GM19023 (cell line): ENCODE results near the gene WNT16.

Experiments used
- ATAC-seq: cut with Tn5 transposase; IDR thresholded peaks from one replicate; pipeline ENCODE4 v1.9.1; 2021; ENCODE audit warnings: mild to moderate bottlenecking, moderate library complexity; ENCODE audit not compliant: unreplicated experiment

The WNT16 gene

DNA sequence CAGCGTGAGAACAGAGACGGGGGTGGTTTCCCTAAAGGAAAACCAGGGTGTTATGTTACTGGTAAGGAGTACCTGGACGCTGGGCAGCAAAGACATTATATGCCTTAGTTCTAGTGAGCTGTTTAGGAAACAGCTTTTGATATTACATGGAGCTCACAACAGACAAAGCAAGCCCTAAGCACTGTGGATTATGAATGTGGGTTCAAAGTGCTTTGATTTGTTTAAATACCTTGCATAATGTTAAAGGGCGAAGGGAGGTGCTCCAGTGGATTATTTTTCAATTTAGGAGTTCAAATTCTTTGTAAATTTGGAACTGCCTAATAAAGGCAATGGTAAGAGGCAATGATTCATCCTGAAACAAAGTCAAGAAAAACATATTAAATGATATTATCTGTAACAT is 13.8 kb downstream of the WNT16 start:
- ATAC-seq, result no peak

DNA sequence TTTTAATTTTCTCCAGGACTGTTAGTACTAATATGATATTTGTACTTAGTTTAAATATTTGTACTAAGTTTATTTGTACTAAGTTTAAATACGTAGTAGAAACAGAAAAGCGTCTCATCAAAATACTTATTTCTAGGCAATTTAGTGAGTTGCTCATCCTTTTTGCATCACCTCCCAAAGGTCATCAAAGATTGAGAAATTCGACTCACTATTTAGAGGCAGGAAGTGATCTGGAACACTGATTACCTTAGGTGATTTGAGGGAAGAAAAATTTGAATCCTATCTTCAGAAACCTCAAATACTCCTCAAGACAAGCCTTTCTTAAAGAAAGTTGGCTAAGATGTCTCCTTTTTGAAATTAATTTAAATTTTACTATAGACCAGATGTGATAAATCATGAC is 14.5 kb downstream of the WNT16 start:
- ATAC-seq, result no peak

DNA sequence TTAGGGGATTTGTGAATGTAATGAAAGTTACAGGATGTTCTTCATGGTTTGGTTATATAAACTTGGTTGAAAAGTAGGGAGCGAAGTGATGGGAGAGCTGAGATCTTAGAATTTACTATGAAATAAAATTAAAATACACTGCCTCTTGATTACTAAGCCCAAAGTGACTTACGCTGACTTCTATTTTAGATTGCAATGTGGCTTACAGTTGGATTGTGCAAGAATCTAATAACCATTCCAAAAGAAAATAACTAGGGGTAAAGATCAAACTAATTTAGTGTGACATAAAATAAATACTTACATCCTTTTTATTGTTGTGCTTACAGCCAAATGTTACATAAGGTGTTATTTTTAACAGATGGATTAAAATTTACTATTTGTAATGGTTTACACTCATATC is 15.3 kb downstream of the WNT16 start:
- no peak for ATAC-seq

DNA sequence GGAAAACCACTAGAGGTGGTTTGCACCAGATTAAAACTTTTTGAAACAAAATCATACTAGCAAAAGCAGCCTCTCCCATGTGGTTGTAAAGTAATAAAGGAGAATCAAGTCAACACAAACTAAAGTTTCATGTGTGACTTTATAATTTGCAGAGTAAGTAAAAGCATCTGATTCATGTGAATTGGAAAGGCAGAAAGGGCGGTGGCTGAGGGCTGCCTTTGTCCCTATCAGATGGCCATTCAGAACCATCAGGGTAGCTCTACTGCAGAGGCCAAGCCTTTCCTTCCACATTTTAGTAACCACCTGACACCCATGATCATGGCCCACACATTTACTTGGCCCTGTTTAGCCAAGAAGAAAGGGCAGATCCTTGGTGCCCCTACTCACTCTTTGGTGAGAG is 15.7 kb downstream of the WNT16 start:
- ATAC-seq, result no peak

DNA sequence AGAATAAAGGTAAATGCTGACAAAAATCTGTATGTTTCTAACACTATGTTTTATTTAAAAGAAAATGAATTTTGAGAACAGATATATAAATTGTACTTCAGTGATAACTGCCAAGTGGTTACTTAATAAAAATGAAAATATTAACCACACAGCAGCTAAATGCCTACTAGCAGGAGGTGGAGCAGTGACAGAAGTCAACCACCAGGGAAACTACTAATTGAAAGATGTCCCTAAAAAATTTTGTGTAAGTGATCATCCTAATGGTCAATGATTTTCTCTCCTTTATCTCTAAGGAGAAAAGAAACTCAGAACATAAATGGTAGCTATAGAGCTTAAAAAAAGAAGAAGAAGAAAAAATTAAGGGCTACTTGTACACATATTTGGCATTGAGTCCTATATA is 22.9 kb downstream of the WNT16 start:
- no peak for ATAC-seq

DNA sequence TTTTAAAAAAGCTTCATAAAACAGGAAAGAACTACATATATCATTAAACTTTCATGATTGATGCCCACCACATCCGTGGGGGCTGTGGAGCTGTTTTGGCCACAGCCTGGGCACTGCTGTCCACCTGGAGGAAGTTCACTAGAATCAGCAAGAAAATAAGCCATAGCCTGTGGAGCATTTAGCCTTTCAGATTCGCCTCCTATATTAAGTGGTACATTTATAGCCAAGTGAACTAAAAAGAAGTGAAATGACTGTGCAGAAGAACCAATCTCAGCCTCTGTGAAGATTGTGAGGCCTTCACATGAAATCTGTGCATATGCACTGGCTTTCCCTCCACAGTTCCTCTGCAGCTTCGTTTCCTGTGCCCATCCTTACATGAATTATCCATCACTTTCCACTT is 23.5 kb downstream of the WNT16 start:
- no peak for ATAC-seq

DNA sequence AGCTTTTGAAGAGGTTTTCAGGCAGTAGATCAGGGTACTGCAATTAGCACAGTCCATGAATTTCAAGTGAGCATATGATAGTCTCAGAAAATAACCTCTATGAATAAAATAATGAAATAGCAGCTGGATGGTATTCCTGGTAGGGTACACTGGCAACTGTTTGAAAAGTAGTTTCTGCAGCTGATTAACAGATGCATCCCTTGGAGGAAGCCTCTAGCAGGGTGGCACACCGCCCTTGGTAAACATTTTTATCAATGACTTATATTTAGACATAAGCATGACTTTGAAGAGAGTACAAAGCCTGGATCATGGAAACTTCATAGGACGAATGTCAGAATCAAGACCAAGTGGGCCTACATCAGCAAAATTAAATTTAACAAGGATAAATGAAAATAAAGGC is 26.8 kb downstream of the WNT16 start:
- no peak for ATAC-seq

DNA sequence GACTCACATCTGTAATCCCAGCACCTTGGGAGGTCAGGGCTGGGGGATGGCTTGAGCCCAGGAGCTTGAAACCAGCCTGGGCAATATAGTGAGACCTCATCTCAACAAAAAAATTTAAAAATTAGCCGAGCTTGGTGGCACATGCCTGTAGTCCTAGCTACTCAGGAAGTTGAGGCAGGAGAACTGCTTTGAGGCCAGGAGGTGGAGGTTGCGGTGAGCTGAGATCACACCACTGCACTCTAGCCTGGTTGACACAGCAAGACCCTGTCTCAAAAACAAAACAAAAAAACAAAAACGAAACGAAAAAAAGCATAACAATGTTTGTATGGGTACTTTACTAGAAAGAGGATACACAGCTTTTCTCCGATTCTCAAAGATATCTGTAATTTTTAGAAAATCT is 31.8 kb downstream of the WNT16 start:
- no peak for ATAC-seq

DNA sequence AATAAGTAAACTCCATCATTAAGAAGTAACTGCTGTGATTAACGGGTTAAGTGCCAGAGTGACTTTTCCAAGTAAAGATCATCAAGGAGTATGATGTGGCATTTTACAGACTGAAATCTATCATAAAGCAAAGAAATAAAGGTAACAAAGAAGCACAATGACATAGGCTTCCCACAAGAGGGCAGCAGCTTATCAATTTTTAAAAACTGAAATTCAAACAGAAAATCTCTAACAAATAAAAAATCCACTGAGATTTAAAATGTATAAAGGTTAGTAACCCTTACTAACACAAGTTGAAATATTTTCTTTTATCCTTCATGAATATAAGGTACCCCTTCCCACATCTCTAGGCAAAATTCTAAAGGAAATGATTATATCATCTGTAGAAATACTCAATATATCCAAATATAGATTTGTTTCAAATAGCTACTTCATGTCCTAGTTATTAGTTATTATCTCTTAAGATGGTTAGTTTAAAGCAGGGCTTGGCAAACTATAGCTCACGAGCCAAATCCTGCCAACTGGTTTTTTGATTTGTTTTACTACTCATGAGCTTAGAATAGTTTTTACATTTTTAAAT is 38.1 kb downstream of the WNT16 start:
- ATAC-seq, result no peak

DNA sequence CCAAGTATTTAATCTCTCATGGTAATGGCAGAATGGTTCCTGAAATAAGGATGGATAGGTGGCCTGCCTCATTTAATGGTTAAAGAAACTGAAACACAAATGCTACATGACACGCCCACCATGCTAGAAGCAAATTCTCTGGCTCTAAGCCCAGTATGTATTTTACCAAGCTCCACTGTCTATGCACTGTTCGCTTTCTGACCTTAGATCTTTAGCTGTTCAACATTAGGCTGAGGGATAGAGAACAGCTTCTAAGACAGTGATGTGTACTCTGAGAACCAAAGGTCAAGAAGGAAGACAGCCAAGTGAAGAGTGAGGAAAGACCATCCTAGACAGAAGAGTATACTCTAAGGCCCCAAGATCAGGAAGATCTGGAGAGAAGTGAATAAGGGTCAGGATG is 40.7 kb downstream of the WNT16 start:
- ATAC-seq, result peak; percentile 48

DNA sequence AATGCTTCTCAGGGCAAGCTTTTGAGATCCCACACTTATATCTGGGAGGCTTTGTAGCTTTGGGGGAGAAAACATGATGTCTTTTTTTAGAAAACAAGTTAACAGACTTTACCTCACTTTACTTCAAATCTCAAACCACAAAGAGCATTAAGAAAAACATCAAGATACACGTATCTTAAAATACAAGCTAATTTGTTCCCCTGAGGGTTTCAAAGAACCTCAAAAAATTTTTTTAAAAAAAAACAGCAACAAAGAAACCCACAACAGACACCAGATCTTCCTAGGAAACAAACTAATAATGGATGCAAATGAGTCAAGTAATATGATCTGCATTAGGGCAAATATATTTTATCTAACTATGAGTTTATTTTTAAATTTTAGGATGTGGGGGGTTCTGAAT is 42.6 kb downstream of the WNT16 start:
- ATAC-seq, result no peak

DNA sequence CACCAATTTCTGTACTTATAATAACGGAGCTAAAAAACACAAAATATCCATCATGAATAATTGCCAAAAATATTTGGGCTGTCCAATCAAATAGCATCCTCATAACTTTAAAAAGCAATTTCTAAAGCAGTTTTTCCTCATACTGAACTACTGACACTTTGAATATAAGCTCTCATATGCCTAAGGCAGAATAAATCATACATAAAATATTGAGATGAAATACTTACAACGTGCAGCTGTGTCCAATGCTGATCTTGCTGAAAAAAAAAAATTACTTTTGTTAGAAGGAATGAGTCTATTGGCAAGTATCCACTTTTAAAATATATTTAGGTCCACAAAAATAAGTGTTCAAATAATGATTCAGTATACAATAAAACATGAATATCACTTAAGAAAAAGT is 43.1 kb downstream of the WNT16 start:
- no peak for ATAC-seq

DNA sequence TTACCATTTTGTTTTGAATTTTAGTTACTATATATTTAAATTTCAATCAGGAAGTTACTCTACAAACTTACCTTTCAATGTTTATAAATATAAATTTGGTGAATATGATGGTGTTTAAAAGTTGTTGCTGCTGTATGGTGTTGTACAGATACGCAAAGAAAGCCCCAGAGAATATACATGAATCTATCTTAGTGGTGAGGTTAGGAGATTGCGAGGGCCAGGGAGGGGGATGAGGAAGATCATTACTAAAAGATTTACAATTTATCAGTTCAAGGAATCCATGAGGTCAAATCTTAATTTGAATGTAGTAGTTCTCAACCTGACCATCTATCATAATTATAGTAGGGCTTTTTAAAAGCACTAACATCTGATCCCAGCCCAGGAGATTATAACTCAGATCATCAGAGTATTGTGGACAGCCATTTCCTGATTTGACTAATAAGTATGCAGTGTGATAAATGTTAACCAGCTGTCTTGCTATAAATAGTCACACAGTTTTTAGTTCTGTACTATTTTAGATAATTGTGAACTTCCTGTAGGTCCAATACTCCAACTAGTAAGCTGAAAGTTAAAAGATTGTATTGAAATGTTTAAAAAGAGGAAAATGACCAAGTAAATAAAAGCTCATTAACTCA is 43.7 kb downstream of the WNT16 start:
- peak; percentile 81 for ATAC-seq

DNA sequence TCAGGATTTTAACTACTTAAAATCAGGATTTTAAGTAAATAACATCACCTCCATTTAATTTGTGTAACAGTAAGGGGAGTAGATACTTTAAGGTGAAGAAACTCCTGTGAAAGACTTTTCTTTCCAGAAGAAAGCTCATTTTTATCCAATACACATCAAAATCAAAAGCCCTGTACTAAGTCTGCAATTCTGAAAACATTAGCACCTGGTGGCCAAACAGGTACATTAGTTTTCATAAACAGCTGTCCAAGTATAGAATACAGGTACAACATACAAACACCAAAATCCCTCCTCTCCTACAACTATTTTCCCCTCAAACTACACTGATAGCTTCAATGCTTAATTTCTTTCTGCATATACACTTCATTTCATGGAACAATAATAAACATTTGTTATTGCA is 44.4 kb downstream of the WNT16 start:
- ATAC-seq, result no peak

DNA sequence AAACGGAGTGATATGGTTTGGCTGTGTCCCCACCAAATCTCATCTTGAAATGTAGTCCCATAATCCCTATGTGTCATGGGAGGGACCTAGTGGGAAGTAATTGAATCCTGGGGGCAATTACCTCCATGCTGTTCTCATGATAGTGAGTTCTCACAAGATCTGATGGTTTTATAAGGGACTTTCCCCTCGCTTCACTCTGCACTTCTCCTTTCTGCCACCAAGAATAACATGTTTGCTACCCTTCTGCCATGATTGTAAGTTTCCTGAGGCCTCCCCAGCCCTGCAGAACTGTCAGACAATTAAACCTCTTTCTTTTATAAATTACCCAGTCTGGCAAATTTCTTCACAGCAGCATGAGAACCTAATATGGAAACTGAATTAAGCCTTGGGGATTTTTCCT is 48.2 kb downstream of the WNT16 start:
- ATAC-seq, result no peak

DNA sequence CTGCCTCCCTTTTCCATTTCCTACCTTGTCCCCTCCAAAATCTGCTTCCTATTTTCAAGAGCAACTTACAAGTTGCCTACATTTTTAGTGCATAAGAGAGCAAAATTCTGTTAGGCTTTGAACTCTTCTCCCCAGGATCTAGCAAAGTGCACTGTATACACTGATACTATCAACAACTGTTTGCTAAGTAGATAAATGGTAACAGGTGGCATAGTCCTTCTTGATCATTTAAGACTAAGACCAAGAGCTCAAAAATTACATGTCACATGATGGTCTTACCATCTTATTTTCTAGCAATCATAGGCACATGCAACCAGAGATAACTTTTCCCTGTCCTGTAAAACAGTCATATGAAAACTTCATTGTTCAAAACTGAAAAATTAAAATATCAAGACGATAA is 51.1 kb downstream of the WNT16 start:
- no peak for ATAC-seq

DNA sequence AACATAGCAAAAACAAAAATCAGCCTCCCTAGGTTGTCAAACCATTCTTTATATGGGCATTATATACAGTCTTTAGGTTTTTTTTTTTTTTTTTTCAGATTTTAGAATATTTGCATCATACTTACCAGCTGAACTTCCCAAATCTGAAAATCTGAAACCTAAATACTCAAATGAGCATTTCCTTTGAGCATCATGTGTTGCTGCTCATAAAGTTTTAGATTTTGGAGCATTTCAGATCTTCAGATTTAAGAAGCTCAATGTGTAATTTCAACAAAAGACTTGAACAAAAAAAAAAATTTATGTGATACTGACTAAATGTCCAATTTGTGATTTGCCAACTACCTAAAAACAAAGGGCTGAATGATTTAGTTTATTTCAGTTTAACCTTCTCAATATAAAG is 53.7 kb downstream of the WNT16 start:
- no peak for ATAC-seq

DNA sequence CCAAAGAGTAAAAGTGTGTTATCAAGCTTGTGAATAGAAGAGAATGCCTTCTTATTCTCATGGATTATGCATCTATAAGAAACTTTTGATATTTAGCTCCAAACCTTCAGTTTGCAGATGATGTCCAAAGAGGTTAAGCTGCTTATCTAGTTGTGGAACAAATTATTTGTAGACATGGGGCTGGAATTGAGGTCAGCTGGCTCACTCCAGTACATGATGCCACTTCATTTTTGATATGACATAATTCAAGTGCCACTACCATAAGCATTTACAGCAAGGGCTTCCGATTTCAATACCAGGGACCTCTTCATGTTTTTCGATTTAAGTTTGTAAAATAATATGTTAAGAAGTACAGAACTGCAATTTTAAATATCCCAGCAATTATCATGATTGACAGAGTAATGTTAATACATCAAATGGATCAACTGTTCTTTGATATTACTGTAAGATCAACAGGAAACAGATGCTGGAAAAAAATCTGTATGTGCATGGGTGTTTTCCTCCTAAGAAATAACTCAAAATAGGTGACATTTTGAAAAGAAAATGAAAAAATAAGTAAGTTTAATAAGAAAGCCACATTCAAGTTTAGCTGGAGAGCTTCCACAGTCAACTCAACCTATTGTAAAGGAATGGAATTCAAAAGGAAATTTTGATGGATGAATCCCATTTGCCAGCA is 54.6 kb downstream of the WNT16 start:
- no peak for ATAC-seq

DNA sequence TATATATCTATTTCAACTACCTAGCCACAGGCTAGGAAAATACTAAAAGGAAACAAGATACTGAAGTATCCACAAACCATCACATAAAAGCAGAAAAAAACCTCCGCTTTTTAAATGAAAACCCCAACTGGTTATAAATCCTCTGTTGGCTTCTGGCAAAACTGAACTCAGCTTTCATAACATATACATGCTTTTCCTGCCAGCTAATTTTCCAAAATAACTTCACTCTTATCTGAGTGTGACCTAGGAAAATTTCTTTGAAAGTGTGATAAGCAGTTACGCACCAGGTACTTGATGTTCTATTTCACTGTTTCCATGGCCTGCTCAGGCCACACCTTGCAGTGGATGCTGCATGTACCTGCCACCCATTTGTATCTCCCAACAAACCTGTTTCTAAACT is 55.5 kb downstream of the WNT16 start:
- ATAC-seq, result no peak

DNA sequence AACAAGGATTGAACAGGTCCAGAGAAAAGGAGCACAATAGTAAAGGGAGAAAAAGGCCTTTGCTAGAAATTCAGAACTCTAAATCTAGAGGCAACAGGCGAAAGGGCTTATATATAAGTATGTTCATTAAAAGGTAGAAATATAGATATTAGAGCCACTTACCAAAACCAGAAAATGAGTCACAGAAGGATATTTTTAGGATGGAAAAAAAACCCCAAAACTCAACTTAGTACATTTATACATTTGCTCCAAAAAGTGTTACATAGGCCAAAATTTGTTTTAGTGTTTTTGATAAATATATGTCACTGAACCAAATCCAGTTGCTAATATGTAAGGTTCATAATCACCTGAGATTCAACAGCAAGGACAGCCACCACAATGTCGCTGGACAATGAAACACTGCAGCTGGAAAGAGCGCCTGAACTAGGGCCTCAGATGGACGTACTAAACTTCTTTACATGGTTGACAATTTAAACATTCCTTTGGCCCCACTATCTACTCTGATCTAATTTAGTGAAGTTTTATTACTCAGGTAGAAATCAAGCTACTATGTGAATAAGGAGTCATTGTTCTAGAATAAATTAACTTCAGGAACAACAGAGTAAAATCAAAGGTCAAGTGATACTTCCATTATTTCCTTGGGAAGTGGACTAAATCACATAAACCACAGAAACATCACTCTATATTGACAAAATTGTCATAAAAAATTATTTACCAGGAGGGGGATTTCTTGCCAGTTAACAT is 56.4 kb downstream of the WNT16 start:
- ATAC-seq, result no peak

DNA sequence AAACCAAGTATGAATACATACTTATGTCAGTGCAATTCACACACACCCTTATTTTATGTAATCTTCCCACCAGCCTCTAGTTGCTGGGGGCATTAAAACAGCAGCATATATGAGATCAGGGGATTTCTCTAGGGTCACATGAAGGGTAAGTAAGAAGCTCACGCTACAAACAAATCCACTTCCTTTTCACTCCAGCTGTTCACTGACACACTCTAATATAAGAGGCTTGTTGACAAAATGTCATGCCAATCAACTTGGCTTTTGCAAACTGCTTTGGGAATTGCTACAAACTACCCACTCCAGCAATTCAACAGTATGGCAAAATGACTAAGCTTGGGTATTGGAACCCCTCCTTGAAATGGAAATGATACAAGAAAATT is 57.0 kb downstream of the WNT16 start:
- ATAC-seq, result peak; percentile 87

DNA sequence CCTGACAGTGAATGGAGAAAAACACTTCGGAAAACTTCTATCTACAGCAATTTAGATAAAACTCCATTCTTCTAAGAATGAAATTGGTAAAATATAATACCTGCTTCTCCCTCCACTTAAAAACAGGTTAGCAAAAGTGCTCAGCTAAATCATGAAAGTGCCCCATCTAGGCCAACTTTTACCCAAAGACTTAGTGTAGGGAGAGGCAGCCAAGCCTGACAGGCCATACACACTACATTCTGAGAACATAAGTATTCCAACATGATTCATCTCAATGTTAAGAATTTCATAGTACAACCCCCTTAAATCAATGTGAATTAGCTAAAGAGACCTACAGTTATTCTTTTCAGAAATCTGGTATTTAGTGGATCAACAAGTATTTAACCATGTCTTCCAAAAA is 60.1 kb downstream of the WNT16 start:
- ATAC-seq, result no peak
